HG03354 (cell line): ENCODE results near the gene DDX19B.
A peak's percentile ranks its signal among the peaks of the same experiment; 100 is the strongest.
"Not testable (repeated sequence)": the region's sequence is repeated elsewhere in the genome, so short reads cannot be mapped to it uniquely, and the experiment has no call there.

Experiments
- ATAC-seq: cut with Tn5 transposase; IDR thresholded peaks from one replicate; pipeline ENCODE4 v1.9.1; 2021; ENCODE audit warnings: mild to moderate bottlenecking; ENCODE audit not compliant: unreplicated experiment, poor library complexity, severe bottlenecking

Gene DDX19B

GRCh38 chr16:70276392-70276791 lies 22.6 kb upstream of the DDX19B start:
- no peak for ATAC-seq

- not testable (repeated sequence) for ATAC-seq
Measured at GRCh38 chr16:70287304-70287971, 11.5 kb upstream of the DDX19B start.

DNA sequence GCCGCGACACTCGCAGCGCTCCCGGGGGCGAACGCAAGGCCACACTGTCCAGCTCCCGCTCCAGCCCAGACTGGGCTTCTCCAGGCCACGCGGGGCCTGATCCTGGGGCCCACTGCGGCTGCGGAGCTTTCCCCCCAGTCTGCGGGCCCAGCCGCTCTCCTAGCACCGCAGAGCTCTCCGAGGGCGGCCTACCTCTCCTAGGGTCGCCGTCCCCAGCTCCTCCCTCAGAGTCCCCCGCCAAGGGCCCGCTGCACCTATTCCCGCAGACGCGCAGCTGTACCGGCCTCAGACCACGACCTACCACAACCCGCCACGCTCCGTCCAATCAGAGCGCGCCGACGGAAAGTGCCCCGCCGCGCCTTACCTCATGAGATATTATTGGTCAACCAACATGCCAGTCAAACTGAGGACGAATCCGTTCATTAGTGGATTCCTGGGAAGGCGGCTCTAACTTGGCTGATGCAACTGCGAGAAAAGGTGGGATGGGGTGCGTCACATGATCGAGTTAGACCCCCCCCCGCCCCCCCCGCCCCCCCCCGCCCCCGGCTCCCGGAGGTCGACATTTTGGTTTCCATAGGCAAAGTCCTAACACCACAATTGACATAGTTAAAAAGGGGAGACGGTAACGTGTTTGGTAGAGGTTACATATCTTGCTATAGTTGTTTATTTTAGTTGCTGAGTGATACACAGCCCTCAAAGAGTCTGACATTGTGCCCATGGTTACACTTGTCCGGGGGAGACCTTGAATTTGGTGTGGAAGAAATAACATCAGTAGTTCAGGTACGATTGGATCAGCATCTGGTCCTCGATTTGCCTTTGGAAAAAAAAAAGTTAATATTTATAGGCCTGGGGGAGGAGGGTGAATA lies 9.5 kb upstream of the DDX19B start, which contains the start of gene AARS1:
Gene AARS1 (minus strand): TSS at position 278 of the 866 bp plus-strand sequence. CDS start 6,743 bp downstream, outside the sequence.
- ATAC-seq, result peak; percentile 98

GRCh38 chr16:70290949-70291519 lies 8.0 kb upstream of the DDX19B start:
- no peak for ATAC-seq

GRCh38 chr16:70292148-70292547 lies 6.8 kb upstream of the DDX19B start:
- ATAC-seq, result not testable (repeated sequence)

- no peak for ATAC-seq
Measured at GRCh38 chr16:70294385-70295025, 4.5 kb upstream of the DDX19B start.

GRCh38 chr16:70295634-70296033 lies 3.4 kb upstream of the DDX19B start:
- ATAC-seq, result no peak

GRCh38 chr16:70301121-70301520 lies 2.1 kb downstream of the DDX19B start:
- no peak for ATAC-seq

DNA sequence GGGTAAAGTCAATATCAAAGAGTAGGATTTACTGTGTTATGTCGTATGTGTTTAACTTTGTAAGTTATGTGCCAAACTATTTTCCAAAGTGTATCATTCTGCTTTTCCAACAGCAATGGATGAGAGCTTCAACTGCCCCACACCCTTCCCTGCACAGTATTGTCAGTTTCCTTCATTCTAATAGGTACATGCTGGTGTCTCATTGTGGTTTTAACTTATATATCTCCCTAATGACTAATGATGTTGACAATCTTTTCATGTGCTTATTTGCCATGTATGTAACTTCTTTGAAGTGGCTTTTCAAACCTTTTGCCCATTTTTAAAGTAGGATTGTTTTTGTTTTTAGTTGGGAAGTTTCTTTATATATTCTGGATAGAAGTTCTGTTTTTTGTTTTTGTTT lies 3.8 kb downstream of the DDX19B start:
- ATAC-seq, result no peak

- no peak for ATAC-seq
Measured at GRCh38 chr16:70304892-70305448, 6.0 kb downstream of the DDX19B start.

DNA sequence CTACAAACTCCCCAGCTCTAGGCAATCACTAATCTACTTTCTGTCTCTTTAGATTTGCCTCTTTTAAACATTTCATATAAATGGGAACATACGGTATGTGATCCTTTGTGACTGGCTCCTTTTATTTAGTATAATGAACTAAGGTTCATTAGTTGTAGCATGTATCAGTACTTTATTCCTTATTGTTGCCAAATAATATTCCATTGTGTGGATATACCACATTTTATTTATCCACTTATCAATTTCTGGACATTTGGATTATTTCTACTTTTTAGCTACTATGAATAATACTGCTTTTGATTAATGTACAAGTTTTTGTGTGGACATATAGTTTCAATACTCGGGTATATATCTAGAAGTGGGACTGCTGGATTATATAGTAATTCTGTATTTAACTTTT lies 7.9 kb downstream of the DDX19B start:
- ATAC-seq, result no peak

- not testable (repeated sequence) for ATAC-seq
Measured at GRCh38 chr16:70307726-70308125, 8.7 kb downstream of the DDX19B start.

- no peak for ATAC-seq
Measured at GRCh38 chr16:70320121-70320520, 21.1 kb downstream of the DDX19B start.

- ATAC-seq, result no peak
Measured at GRCh38 chr16:70324998-70325747, 26.2 kb downstream of the DDX19B start.

DNA sequence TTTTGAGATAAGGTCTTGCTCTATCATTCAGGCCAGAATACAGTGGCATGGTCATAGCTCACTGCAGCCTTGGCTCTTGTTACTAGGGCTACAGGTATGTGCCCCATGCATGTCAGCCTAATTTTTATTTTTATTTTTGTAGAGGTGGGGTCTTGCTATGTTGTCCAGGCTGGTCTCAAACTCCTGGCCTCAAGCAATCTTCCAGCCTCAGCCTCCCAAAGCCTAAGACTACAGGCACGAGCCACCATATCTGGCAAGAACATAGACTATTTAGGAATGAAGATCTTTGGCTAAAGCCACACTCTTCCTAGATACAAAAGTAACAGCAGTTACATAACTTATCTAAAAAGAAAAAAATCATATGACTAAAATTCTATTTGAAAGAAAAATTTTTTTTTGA lies 32.1 kb downstream of the DDX19B start:
- ATAC-seq, result no peak

GRCh38 chr16:70331588-70332358 lies 32.8 kb downstream of the DDX19B start:
- no peak for ATAC-seq

DNA sequence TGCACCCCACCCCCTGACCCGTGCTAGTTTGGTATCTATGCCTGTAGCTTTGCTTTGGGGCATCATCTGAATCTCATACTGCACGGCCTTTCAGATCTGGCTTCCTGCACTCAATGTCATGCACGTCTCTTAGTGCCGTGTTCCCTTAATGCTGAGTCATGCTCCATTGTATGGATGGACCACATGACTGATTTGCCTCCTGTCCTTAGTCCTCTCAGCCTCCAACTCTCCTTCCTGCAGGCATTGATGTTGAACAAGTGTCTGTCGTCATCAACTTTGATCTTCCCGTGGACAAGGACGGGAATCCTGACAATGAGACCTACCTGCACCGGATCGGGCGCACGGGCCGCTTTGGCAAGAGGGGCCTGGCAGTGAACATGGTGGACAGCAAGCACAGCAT lies 33.7 kb downstream of the DDX19B start:
- ATAC-seq, result not testable (repeated sequence)

GRCh38 chr16:70337814-70338213 lies 38.8 kb downstream of the DDX19B start:
- ATAC-seq, result no peak
